Dedifferentiated amniotic fluid mesenchymal stem cell (primary cell): ENCODE results near the gene QRICH2.
"Not testable (repeated sequence)": the region's sequence is repeated elsewhere in the genome, so short reads cannot be mapped to it uniquely, and the experiment has no call there.

Source experiments
- DNase-seq: peaks from one replicate; pipeline ENCODE4 v3.0.0-alpha.2; 2016; ENCODE audit errors: extremely low spot score

QRICH2 gene

GRCh38 chr17:76246080-76247066, 61.7 kb downstream of the QRICH2 start:
- DNase-seq, result peak; percentile 41

- not testable (repeated sequence) for DNase-seq
Observed at GRCh38 chr17:76244721-76245120, 63.4 kb downstream of the QRICH2 start.

- no peak for DNase-seq
Observed at GRCh38 chr17:76243826-76244679, 64.0 kb downstream of the QRICH2 start.

- no peak for DNase-seq
Observed at GRCh38 chr17:76241691-76242255, 66.3 kb downstream of the QRICH2 start.

- DNase-seq, result no peak
Observed at GRCh38 chr17:76241204-76241538, 66.9 kb downstream of the QRICH2 start.

- DNase-seq, result no peak
Observed at GRCh38 chr17:76240461-76241203, 67.4 kb downstream of the QRICH2 start, which contains the start of gene RNF157. TSS of gene RNF157 (minus strand) at chr17:76240493. CDS start at chr17:76240240, 253 bp downstream.

GRCh38 chr17:76239538-76240274, 68.4 kb downstream of the QRICH2 start:
- DNase-seq, result no peak

GRCh38 chr17:76238847-76239537, 69.1 kb downstream of the QRICH2 start:
- no peak for DNase-seq

GRCh38 chr17:76237859-76238313, 70.2 kb downstream of the QRICH2 start:
- DNase-seq, result no peak

- DNase-seq, result no peak
Observed at GRCh38 chr17:76236603-76237002, 71.5 kb downstream of the QRICH2 start.

GRCh38 chr17:76235883-76236282, 72.2 kb downstream of the QRICH2 start:
- DNase-seq, result no peak

GRCh38 chr17:76234354-76234679, 73.8 kb downstream of the QRICH2 start:
- no peak for DNase-seq

GRCh38 chr17:76233588-76234353, 74.3 kb downstream of the QRICH2 start:
- no peak for DNase-seq

GRCh38 chr17:76232342-76232741, 75.7 kb downstream of the QRICH2 start:
- DNase-seq, result peak; percentile 82

- not testable (repeated sequence) for DNase-seq
Observed at GRCh38 chr17:76226749-76227148, 81.3 kb downstream of the QRICH2 start.

GRCh38 chr17:76225373-76226086, 82.5 kb downstream of the QRICH2 start:
- not testable (repeated sequence) for DNase-seq
